Osteoblast (primary cell): ENCODE measurements around the gene CACNA1D. TPM values are rescaled to one million over a fixed set of nuclear protein-coding genes. Genes with fewer than 3 reads are reported as not detected.

Experiments
- DNase-seq: peaks from one replicate; pipeline ENCODE4 v3.0.0; 2011; ENCODE audit warnings: low spot score, mixed read lengths; ENCODE audit not compliant: insufficient read length; ENCODE audit errors: missing footprints
- H2AFZ ChIP-seq: 2 replicates; pipeline ENCODE4 v1.6.0; 2011; ENCODE audit warnings: mild to moderate bottlenecking, low read length
- H3K27ac ChIP-seq: 2 replicates; pipeline ENCODE4 v1.5.1; 2011; ENCODE audit warnings: mild to moderate bottlenecking, low read depth, low read length, moderate library complexity
- H3K27me3 ChIP-seq: 2 replicates; pipeline ENCODE4 v1.6.0; 2012; ENCODE audit warnings: mild to moderate bottlenecking, control low read depth, inconsistent platforms, low read length, moderate library complexity; ENCODE audit not compliant: insufficient read depth
- H3K36me3 ChIP-seq: 2 replicates; pipeline ENCODE4 v1.5.1; 2011; ENCODE audit warnings: mild to moderate bottlenecking, low read length, control low read depth, moderate library complexity; ENCODE audit not compliant: insufficient read depth
- H3K4me1 ChIP-seq: 2 replicates; pipeline ENCODE4 v1.5.1; 2011; ENCODE audit warnings: mild to moderate bottlenecking, low read length, control low read depth, moderate library complexity; ENCODE audit not compliant: insufficient read depth
- H3K4me2 ChIP-seq: 2 replicates; pipeline ENCODE4 v1.6.0; 2011; ENCODE audit warnings: mild to moderate bottlenecking, low read length; ENCODE audit not compliant: insufficient read depth
- H3K4me3 ChIP-seq: fragments of 200-600 bp; sonication (generic); 3 replicates; pipeline ENCODE4 v1.5.1; 2012; ENCODE audit warnings: mild to moderate bottlenecking, low read length, inconsistent platforms; ENCODE audit not compliant: insufficient read depth
- H3K79me2 ChIP-seq: 2 replicates; pipeline ENCODE4 v1.6.0; 2012; ENCODE audit warnings: mild to moderate bottlenecking, low read length, control low read depth, inconsistent platforms; ENCODE audit not compliant: insufficient read depth
- H3K9me3 ChIP-seq: 2 replicates; pipeline ENCODE4 v1.5.1; 2011; ENCODE audit warnings: low read depth, low read length, control low read depth
- H4K20me1 ChIP-seq: 2 replicates; pipeline ENCODE4 v1.6.0; 2012; ENCODE audit warnings: mild to moderate bottlenecking, low read length, control low read depth; ENCODE audit not compliant: insufficient read depth
- CTCF ChIP-seq: IDR thresholded peaks from 2 replicates; pipeline ENCODE4 v1.5.1; 2011; ENCODE audit warnings: mild to moderate bottlenecking, low read depth, low read length, moderate library complexity; ENCODE audit errors: extremely low read depth
- total RNA-seq: library from RNA; depleted of rRNA; stranded (reverse); fragments of >200 nt; gene quantifications from 2 replicates; pipeline ENCODE4 v1.2.3, GENCODE V29; 2012

CACNA1D gene
- total RNA-seq, 1 donor: under 0.01 TPM

- H3K9me3 ChIP-seq: no peaks in the 10 kb centered on the region
- no peak overlapping the region for H2AFZ ChIP-seq
- peaks cover 4% of the 10 kb centered on the region for H3K27me3 ChIP-seq
- no peaks in the 10 kb centered on the region for H3K4me1 ChIP-seq
- no peak overlapping the region for H3K4me3 ChIP-seq
- H4K20me1 ChIP-seq: no peaks in the 10 kb centered on the region
- H3K27ac ChIP-seq: no peak overlapping the region
- no peak overlapping the region for H3K4me2 ChIP-seq
- no peaks in the 10 kb centered on the region for H3K36me3 ChIP-seq
- no peaks in the 10 kb centered on the region for H3K79me2 ChIP-seq
- no peak for TF ChIP-seq CTCF
- no peak for DNase-seq
These were observed 324.1 kb downstream of the CACNA1D start for GRCh38 chr3:53818221-53819162.

DNA sequence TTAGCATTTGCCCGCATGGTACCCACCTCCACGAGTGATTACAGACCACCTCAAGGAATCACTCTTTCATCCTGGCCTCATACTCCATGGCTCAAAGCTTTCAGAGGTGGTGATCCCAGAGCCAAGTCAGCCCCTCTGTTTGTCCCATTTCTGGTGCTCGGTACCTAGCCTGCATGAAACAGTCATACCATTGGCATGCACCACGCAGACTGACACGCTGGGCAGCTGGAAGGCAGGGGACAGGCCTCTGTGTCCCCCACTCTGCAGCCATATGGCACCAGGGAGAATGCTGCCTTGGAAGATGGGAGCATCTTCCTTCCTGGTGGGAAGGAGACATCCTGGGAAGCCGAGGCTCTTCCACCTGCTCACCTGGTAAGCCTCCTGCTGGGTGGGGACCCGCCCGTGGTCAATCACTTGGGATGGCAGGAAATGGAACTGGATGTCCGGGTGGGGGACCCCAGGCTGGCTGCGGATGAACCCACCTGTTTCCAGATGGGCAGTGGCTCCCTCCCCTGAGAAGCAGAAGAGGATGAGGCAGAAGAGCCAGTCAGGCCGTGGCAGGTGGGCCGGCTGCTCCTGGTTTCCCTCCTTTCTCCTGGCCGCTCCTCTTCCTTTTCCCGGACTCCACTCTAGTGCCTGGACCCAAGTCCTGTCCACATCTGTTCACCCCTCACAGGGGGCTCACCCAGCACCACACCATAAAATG lies 324.9 kb downstream of the CACNA1D start:
- Histone ChIP-seq H3K27ac (no peak overlapping the region), H3K4me3 (no peak overlapping the region), H3K27me3 (peaks cover 4% of the 10 kb centered on the region), H4K20me1 (no peaks in the 10 kb centered on the region), H3K4me1 (no peaks in the 10 kb centered on the region), H3K9me3 (no peaks in the 10 kb centered on the region), H3K79me2 (no peaks in the 10 kb centered on the region), H3K36me3 (no peaks in the 10 kb centered on the region), H2AFZ (no peak overlapping the region), H3K4me2 (no peak overlapping the region)
- no peak for TF ChIP-seq CTCF
- no peak for DNase-seq

DNA sequence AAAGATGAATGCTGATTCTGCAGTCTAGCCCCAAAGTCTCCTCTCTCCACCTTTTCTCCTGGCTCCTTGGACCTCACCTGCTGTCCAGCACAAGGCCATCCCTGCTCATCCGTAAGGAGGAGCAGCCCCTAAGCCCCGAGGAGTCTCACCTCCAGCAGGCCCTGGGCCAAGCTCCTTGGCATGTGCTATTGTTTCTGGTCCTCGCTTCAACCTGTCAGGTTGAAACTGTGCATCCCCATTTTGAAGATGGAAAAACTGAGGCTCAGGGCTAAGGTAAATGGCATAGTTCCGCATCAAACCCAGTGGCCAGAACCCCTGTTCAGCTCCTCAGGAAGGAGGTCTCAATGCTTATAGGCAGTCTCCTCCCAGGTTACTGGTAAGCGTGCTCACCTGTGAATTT lies 325.7 kb downstream of the CACNA1D start:
- Histone ChIP-seq H3K79me2 (no peaks in the 10 kb centered on the region), H3K4me2 (no peak overlapping the region), H4K20me1 (no peaks in the 10 kb centered on the region), H2AFZ (no peak overlapping the region), H3K36me3 (no peaks in the 10 kb centered on the region), H3K4me3 (no peak overlapping the region), H3K4me1 (no peaks in the 10 kb centered on the region), H3K9me3 (no peaks in the 10 kb centered on the region), H3K27ac (no peak overlapping the region), H3K27me3 (peaks cover 3% of the 10 kb centered on the region)
- DNase-seq: no peak
- TF ChIP-seq CTCF: no peak
